IPS DF 4.7 (cell line): ENCODE measurements around the gene BPIFB2.

Experiments used
- DNase-seq: peaks from one replicate; pipeline ENCODE4 v3.0.0-alpha.2; 2013; ENCODE audit warnings: low spot score; ENCODE audit errors: extremely low read depth

Gene BPIFB2

GRCh38 chr20:33020278-33021161 lies 13.0 kb downstream of the BPIFB2 start:
- no peak for DNase-seq

- DNase-seq, result no peak
These were observed 14.4 kb downstream of the BPIFB2 start for GRCh38 chr20:33021879-33022278.

GRCh38 chr20:33022289-33022688 lies 14.8 kb downstream of the BPIFB2 start:
- DNase-seq, result no peak

- DNase-seq, result no peak
These were observed 15.4 kb downstream of the BPIFB2 start for GRCh38 chr20:33022694-33023438.

- no peak for DNase-seq
These were observed 16.1 kb downstream of the BPIFB2 start for GRCh38 chr20:33023439-33024242.

GRCh38 chr20:33024243-33024560 lies 16.7 kb downstream of the BPIFB2 start:
- DNase-seq, result no peak

GRCh38 chr20:33024609-33025317 lies 17.3 kb downstream of the BPIFB2 start:
- no peak for DNase-seq

GRCh38 chr20:33025318-33025876 lies 17.9 kb downstream of the BPIFB2 start:
- no peak for DNase-seq

GRCh38 chr20:33026072-33026778 lies 18.7 kb downstream of the BPIFB2 start:
- DNase-seq, result no peak

GRCh38 chr20:33026779-33027759 lies 19.6 kb downstream of the BPIFB2 start:
- no peak for DNase-seq

- DNase-seq, result no peak
These were observed 20.6 kb downstream of the BPIFB2 start for GRCh38 chr20:33027769-33028751.

GRCh38 chr20:33028875-33029274 lies 21.4 kb downstream of the BPIFB2 start:
- no peak for DNase-seq

GRCh38 chr20:33030076-33030475 lies 22.6 kb downstream of the BPIFB2 start:
- DNase-seq, result no peak

GRCh38 chr20:33030569-33030968 lies 23.1 kb downstream of the BPIFB2 start:
- no peak for DNase-seq

- DNase-seq, result no peak
These were observed 24.0 kb downstream of the BPIFB2 start, which contains the start of gene BPIFB6 for GRCh38 chr20:33031531-33031930. TSS of gene BPIFB6 (plus strand) at chr20:33031648. CDS start at chr20:33031648, 0 bp downstream.

GRCh38 chr20:33032555-33032954 lies 25.1 kb downstream of the BPIFB2 start:
- DNase-seq, result no peak

- no peak for DNase-seq
These were observed 25.9 kb downstream of the BPIFB2 start for GRCh38 chr20:33033381-33033780.

GRCh38 chr20:33034115-33034514 lies 26.6 kb downstream of the BPIFB2 start:
- no peak for DNase-seq
